HG03442 (cell line): ENCODE data around the gene CALM1.
A peak's percentile ranks its signal among the peaks of the same experiment; 100 is the strongest.
"Not testable (repeated sequence)": the region's sequence is repeated elsewhere in the genome, so short reads cannot be mapped to it uniquely, and the experiment has no call there.

Source experiments
- ATAC-seq: cut with Tn5 transposase; IDR thresholded peaks from one replicate; pipeline ENCODE4 v1.9.1; 2021; ENCODE audit warnings: mild to moderate bottlenecking, moderate library complexity; ENCODE audit not compliant: unreplicated experiment

CALM1 gene

DNA sequence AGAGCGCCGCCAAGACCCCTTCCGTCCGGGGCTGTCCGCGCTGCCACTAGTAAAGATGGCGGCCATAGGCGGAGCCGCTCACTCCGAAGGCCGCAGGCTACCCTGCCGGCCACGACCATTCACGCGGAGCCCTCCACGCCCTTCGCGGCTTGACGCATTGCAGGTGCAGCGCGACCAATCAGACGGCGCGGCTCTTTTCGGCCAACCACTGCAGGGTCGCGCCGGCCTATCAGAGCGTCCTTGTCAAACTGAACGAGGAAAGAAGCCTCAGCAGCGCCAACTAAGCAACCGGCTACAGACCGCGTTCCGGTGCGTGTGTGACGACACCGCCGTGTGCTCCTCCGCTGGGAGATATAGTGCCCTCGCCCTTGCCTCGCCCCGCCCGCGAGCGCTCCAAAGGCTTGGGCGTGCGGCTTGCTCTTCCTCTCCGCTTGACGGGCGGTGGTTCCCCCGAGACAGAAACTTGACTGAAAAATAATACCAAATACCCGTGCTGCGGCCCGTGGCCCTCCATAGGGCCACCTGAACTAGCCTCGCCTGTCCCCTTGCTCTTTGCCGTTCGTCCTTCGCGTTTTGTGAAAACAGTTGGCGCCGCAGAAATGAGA is 13.6 kb upstream of the CALM1 start:
- peak; percentile 89 for ATAC-seq

DNA sequence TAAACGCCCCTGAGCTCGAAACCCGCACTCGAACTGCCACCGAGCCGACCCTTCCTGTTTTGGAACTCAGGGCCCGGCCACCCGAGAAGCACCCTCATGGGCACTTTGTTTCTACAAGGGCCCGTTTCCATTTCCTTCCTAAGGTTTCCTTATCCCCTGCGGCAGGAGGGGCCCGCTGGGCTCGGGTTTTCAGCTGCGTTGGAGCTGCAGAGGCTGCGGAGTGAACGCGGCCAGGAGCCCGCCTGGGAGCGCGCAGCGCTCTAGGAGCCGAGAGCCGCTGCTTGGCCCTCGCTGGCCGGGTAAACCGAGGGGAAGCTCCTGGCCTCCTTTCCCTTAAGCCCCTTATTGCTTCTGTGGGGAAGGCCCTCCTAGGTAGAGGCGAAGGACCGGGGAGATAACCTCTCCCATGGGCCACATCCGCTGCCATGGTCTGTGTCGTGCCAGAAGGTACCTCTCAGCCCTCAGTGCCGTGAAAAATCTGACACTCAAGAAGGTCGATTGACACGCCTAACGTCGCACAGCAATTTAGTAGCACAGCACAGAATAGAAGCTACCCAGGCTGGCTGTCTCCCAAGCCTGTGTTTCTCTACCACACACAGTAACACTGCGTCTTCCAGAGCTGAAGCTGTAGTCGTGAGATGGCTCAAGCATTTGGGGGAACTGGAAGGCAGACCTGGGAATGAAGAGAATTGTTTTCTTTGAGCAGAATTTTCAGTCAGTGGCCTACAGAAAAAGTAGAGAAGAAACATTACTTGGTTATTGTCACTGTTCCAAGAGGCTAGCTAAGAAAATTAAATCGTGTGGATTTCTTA is 12.9 kb upstream of the CALM1 start:
- ATAC-seq: peak; percentile 13

DNA sequence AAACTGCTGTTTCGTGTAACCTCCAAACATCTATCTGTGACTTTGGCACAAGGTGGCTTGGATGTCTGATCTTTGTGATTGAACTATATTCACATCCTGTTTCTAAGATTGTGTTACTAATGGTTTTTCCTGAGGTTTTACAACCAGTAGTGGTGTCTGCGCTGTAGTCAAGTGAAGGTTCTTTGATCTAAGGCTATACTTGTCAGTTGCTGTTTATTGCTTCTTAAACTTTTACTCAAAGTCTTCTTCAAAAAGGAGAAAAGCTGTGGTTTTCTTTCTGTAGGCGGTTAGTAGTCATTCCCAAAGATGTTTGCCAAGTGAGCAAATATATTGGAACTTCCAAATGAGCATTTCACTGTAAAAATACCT is 12.3 kb upstream of the CALM1 start:
- ATAC-seq: no peak

DNA sequence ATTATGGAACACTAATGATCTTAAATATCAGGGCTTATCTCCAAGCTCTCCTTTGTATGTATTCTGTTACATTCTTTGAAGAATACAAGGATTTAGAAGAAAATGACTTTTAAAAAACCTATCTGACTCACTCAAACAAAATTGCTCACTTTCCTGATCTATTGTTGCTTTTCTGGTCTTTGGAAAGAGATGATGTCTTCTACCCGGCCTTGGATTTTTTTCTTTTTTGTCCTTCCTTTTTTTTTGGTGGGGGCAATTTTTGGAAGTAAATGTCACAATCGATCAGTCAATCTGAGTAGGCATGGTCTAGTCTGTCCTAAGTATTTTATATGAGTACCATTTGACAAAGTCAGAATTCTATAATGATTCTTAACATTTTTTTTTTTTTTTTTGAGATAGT is 10.5 kb upstream of the CALM1 start:
- no peak for ATAC-seq

DNA sequence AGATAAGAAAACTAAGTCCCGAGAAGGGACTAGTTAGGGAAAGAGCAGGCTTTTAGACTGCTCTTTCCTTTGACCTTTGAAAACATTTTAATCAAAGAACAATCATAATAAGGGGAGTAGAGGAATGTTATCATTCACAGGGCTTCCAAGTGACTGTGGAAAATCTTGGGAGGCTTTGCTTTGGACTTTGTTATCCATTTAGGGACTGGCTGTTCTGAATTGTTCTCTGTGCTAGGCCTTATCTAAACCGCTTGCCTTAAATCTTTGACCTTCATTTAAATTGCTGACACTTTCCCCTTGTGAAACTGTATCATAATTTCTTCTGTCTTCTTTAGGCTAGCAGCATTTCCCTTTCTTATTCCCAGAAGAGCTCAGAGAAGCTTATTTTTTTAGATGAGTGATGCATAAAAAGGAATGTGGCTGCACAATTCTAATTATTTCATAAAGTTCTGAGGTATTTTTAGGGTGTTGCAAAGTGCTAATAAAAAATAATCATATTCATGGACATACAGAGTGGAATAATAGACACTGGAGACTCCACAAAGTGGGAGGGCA is 9.5 kb upstream of the CALM1 start:
- ATAC-seq: no peak

DNA sequence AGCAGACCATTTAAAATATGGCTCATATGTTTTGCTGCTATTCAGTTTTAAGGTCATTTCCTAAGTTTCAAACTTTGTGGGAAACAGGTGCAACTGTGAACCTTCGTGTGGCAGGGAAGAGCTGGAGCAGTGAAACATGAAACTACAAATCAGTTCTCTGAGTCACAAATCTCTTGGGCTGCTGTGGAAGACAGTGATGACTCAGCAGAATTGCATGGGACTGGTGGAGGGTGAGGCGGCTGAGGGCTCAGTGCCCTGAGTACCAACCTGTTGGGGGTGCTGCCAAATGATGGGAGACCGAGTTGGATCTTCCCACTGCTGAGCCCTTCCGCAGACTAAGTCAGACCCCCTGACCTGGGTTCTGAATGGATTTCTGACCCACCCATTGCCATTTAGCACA is 8.4 kb upstream of the CALM1 start:
- no peak for ATAC-seq

DNA sequence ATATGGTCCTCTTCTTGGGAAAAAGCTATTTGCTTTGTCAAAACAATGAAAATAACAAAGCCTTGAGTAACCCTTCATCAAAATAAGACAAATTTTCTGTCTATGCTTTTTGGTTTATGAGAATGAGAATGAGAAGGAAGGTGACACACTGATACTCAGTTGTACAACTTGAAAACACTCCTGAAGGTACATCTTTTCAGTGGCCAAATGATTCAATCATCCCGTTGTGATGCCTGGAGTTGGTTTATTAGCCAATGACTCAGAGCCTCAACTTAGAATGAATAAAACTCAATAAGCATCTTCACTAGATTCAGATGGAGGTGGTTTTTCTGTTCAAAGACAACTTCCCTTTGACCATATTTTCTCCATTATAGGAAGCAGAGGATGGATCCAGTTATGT is 7.8 kb upstream of the CALM1 start:
- no peak for ATAC-seq

DNA sequence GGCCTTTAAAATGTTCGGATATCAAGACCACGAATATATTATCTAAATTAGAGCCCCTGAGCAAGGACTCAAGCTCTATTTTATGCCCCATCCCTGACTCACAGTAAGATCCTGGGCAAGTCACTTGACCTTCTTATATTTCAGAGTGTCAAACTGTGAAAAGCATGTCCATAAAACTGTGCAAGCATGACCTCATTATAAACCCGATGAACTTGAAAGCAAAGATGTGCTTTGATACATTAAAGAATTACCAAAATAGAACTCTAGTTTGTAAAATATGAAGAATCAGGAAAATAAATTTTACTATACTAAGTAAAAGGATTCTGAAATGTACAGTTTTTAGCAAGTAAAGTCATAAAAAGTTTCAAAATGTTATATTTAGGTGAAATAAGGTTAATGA is 2.9 kb upstream of the CALM1 start:
- ATAC-seq: no peak

DNA sequence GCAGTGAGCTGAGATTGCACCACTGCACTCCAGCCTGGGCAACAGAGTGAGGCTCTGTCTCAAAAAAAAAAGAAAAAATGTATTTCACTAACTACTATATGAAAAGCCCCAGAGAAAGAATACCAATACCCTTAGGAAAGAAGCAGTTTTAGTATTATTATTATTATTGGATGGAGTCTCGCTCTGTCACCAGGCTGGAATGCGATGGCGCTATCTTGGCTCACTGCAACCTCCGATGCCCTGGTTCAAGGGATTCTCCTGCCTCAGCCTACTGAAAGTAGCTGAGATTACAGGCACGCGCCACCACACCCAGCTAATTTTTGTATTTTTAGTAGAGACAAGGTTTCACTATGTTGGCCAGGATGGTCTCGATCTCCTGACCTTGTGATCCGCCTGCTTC is 2.0 kb upstream of the CALM1 start:
- not testable (repeated sequence) for ATAC-seq

DNA sequence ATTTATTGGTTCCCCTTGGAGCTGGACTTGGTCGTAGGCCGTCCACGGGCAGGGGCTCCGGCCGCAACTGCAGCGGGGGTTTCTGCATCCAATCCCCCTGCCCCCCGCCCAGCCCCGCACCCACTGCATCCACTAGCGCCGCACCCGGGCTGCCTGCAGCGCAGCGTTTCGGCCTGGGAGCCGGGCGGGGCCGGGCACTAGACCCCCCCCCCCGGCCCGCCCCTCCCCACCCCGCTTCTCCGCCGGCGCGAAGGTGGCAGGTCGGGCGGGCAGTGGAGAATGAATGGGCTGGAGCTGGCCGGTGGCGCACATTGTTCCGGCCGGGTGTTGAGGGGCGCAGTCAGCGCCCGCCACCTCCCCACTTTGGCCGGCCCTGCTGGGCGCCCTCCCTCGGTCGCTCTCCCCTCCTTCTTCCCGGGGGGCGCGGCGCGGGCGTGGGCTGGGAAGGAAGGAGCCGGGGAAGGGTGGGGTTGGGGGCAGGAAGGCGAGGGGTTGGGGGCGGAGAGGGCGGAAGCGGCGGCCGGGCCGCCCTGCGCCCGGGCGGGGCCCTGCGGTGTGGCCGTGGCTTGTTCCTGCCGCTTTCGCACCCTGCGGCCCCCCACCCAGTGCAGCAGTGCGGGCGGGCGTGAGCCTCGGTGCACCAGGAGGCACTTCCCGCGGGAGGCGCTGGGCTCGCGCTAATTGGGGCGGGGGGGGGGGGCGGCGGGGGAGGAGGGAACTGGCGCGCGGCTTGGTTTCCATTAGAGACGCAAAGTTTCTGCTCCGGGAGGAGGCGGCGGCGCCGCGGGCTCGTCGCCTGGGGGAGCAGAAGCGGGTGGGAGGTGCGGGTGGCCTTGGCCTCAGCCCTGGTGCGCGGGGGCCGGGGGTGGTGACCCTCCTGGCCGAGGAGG is 841 bp downstream of the CALM1 start:
- peak; percentile 26 for ATAC-seq

DNA sequence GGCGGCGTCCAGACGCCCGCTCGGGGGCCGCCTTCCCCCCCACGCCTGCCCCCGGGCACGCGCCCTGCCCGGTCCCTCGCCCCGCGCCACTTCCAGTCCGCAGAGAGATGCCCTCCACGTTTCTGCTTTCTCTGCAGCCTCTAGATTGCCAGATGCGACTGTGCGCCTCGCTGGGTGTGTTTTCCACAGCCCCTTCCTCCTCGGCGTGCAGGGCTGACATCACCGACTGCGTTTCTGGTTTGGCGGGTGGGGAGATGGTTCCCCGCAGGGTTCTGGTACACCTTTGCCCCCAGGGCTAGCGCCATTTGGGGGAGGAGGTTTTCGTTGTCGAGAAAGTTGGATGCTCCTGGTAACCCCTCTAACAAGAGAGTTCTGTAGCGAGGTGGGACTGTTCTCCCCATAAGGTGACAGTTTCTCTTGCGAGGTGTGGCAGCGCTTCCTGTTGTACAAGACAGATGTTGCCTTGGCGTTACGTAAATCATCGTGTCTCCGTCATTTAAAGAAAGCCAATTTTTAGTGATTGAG is 1.5 kb downstream of the CALM1 start:
- peak; percentile 12 for ATAC-seq

DNA sequence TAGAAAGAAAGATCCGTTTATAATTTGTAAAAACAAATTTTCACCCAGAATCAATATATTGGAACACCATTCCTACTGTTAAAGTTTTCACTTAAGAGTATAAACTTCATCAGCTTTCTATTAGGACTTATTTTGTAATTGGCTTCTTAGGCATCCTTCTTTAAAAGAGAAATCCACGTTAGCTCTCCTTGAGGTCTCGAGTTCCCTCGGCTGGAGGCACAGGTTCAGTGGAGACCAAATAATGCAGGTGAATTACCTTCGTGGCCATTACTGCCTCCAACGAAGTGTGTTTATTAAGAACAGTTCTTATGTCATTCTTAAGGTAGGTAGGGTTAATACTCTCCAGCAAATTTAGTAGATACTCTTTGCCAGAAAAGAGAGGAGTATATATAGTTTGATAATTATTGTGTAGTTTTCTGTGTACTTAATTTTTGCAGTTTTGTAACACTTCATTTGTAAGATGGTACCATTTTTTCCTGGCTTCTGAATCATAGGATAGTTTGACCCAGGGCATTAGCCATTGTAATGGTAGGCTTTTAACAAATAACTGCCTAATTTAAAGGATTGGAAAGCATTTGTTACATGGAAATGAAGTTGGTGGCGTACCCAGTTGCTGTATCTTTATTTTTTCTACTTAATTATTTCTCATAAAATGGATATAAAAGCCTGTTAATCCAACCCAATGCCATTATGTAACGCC is 2.2 kb downstream of the CALM1 start:
- no peak for ATAC-seq

DNA sequence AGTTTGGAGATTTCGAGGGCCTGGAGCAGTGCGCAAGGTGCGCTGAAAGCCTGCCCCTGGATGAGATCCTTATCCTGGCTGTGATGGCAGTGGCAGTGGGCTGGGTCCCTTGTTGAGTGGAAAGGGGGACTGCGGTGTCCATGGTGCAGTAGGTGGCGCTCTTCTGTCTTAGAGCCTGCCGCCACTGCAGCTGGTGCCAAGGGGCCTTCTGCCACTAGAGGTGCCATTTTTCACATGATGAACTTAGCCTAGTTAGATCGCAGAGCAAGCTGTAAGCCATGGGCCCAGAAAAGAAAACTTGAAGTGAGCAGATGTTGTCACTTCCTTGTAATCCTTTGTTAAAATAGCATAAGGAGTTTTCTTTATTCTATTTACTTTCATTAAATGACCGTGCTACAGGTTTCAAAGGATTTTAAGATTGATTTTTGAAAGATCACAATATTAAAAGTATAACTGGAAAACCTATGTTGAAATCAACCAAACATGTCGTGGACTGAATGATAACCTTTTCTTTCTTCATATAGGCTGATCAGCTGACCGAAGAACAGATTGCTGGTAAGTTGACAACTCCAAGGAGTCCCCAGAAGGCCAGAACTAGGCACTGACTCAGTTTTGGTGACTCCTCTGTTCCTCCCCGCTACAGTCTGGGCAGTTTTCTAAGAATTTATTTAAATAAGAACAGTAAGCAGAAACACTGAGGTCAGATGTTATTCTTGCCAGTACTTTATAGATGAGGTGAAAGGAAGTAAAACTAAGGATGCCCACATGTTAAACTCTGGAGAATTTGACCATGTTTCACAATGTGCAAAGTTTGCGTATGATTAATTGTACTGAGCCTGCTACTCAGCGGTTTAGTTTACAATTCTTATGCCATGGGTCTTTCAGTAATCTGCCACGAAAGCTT is 3.0 kb downstream of the CALM1 start:
- ATAC-seq: peak; percentile 51

DNA sequence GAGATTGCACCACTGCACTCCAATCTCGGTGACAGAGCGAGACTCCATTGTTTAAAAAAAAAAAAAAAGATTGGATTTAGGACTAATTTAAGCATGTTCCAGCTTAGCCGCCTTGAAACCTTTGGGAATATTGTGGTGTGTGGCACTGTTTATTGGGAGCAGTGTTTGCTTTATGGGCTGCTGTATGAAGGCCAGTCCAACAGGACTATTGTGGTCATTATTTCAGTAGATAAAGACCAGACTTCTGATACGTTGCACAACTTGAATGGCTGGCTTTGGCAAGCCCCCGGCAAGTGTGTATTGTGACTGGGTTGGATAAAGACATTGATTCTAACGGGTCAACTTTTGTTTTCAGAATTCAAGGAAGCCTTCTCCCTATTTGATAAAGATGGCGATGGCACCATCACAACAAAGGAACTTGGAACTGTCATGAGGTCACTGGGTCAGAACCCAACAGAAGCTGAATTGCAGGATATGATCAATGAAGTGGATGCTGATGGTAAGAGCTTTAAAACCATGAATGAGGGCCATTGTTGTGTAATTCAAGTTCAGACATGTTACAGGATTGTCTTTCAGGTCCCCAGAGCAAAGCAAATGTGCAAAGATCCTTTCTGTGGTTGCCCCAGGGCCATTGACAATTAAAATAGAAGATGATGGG is 4.2 kb downstream of the CALM1 start:
- ATAC-seq: no peak

DNA sequence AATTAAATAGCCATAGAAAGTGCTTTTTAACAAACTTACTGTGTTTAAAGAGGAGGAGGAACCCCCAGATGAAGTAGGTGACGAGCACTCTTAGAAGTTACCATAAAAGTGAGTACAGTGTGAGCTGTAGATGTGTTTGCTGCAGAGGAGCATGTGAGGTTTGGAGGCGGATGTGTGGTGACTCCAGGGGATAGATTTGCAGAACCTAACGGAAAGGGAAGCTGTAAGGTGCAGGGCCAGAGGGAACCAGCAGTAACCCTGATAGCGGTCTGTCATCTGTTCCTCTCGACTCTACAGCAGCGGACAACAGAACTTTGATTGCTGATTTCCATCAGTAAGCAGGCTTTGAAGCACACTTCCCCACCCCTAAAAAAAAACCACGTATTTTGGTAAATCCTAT is 5.2 kb downstream of the CALM1 start:
- ATAC-seq: no peak

DNA sequence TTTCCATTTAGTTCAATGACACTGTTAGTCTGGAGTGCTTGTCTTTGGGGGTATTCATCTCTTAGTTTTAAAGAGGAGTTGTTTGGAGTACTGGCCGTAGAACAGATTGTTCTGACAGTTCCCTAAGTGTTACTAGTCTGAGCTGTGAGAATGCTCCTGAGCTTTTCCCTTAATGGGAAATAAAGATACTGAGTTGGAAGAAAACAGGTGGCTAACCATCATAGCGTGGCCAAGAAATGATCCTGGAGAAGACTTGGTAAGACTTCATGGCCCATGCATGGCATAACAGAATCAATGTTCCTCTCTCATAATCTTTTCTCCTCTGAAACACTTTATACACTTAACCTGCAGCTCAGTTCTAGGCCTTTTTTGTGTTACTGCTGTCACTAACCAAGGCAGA is 6.2 kb downstream of the CALM1 start:
- no peak for ATAC-seq

DNA sequence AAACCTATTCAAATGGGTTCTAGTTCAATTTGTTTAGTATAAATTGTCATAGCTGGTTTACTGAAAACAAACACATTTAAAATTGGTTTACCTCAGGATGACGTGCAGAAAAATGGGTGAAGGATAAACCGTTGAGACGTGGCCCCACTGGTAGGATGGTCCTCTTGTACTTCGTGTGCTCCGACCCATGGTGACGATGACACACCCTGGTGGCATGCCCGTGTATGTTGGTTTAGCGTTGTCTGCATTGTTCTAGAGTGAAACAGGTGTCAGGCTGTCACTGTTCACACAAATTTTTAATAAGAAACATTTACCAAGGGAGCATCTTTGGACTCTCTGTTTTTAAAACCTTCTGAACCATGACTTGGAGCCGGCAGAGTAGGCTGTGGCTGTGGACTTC is 8.3 kb downstream of the CALM1 start:
- ATAC-seq: no peak

DNA sequence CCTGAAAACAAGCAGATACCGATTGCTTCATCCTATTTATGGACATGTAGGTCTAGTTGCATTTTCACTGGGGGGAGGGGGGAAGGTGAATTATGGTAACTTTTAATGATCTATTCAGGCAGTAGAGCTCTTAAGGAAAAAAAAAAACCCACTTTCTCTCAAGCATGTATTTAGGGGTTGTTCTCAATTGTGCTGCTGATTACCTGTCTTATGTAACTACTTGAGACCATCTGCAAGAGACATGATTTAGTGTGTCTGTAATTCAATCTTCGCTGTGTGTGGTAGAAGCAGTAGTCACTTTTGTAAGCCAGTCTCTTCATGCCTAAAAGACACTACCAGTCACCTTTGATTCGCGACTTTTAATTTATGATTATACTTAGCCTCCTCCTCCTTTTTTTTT is 8.9 kb downstream of the CALM1 start:
- ATAC-seq: no peak

DNA sequence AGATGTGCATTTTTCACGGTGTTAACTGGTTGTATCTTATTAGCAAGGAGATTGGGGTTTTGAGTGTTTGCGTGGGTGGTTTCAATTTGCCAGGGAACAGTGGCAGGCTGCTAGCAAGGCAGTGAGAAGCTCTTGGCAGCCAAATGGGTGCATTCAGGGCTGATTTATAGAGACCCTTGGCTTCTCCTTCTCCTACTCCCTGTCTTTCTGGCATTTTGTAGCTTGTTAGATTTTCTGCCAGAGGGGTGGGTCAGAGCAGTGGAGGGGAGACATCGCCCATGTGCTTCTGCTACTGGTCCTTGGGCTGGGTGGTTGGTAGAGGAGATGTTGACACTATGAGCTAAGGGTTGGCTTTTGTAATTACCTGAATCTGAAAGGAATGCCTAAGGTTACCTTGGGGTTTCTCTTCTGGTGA is 9.6 kb downstream of the CALM1 start:
- no peak for ATAC-seq
